ENCODE measurements around the gene GXYLT2.

GXYLT2 gene

DNA sequence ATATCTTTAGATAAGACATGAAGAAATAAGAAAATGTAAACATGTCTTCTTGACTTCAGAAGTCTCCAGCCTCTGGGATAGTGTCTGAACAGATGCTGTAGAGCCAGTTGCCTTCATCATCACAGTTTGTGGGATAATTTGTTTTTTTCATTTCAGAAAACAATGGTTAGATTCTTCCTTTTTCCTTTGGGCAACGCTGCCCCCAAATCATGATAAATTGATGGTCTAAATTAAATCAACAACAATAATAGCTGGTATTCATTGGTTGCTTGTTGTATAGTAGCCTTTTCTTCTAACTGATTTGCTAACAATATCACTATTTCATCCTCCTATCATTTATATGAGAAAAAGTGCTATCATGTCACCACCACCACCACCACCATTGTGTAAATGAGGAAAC lies 27.0 kb upstream of the GXYLT2 start:
- no peak overlapping the region for H3K9ac ChIP-seq (ENCODE audit: low read depth, low read length)
- no peak overlapping the region for H3K27ac ChIP-seq (ENCODE audit: low read length)
- H3K36me3 ChIP-seq (ENCODE audit: insufficient read depth, low read length), result no peaks in the 10 kb centered on the region
- H3K4me3 ChIP-seq (ENCODE audit: low read depth in 1 of 2, low read length in 2 of 2), result no peak overlapping the region
- no peak for DNase-seq
- no peaks in the 10 kb centered on the region for H3K9me3 ChIP-seq (ENCODE audit: insufficient read depth, low read length, severe bottlenecking)
- ATAC-seq (ENCODE audit: insufficient read depth, low read depth), result no peak
- no peak overlapping the region for H3K4me2 ChIP-seq (ENCODE audit: insufficient read depth, low read length)
- no peaks in the 10 kb centered on the region for H4K20me1 ChIP-seq (ENCODE audit: insufficient read depth, low read length)
- H3K4me1 ChIP-seq (ENCODE audit: insufficient read depth, low read length), result peaks cover 22% of the 10 kb centered on the region
- TF ChIP-seq EZH2 (IDR thresholded peaks at IDR 0.05; ENCODE audit: borderline replicate concordance, low read depth, low read length, severe bottlenecking) (no peak), CTCF (IDR thresholded peaks at IDR 0.05; ENCODE audit: borderline replicate concordance, extremely low read depth, low read length, poor library complexity, severe bottlenecking) (no peak)
- no peaks in the 10 kb centered on the region for H3K27me3 ChIP-seq (ENCODE audit: insufficient read depth, low read length, poor library complexity)
- no peak overlapping the region for H2AFZ ChIP-seq (ENCODE audit: low read depth, low read length)
- H3K79me2 ChIP-seq (ENCODE audit: insufficient read depth, low read length), result no peaks in the 10 kb centered on the region

- Histone ChIP-seq H3K36me3 (ENCODE audit: insufficient read depth, low read length) (no peaks in the 10 kb centered on the region), H3K27me3 (ENCODE audit: insufficient read depth, low read length, poor library complexity) (no peaks in the 10 kb centered on the region), H4K20me1 (ENCODE audit: insufficient read depth, low read length) (no peaks in the 10 kb centered on the region), H3K4me3 (ENCODE audit: low read depth in 1 of 2, low read length in 2 of 2) (no peak overlapping the region), H3K27ac (ENCODE audit: low read length) (peak overlapping the region; percentile 60; the same call in 1 of the 2 replicates), H3K9ac (ENCODE audit: low read depth, low read length) (peak overlapping the region; percentile 18; the same call in 1 of the 2 replicates), H3K4me2 (ENCODE audit: insufficient read depth, low read length) (peak overlapping the region; percentile 11), H3K79me2 (ENCODE audit: insufficient read depth, low read length) (no peaks in the 10 kb centered on the region), H3K9me3 (ENCODE audit: insufficient read depth, low read length, severe bottlenecking) (no peaks in the 10 kb centered on the region), H2AFZ (ENCODE audit: low read depth, low read length) (peak overlapping the region; percentile 58; the same call in 1 of the 2 replicates), H3K4me1 (ENCODE audit: insufficient read depth, low read length) (peaks cover 22% of the 10 kb centered on the region)
- no peak for DNase-seq
- no peak for TF ChIP-seq EZH2 (IDR thresholded peaks at IDR 0.05; ENCODE audit: borderline replicate concordance, low read depth, low read length, severe bottlenecking)
- TF ChIP-seq CTCF (IDR thresholded peaks at IDR 0.05; ENCODE audit: borderline replicate concordance, extremely low read depth, low read length, poor library complexity, severe bottlenecking), result no peak
- ATAC-seq (ENCODE audit: insufficient read depth, low read depth), result peak; percentile 67
Observed at GRCh38 chr3:72862314-72863090, 25.3 kb upstream of the GXYLT2 start.

- no peak for DNase-seq
- Histone ChIP-seq H3K27ac (ENCODE audit: low read length) (no peak overlapping the region), H3K27me3 (ENCODE audit: insufficient read depth, low read length, poor library complexity) (no peaks in the 10 kb centered on the region)
Observed at GRCh38 chr3:72872183-72872582, 15.7 kb upstream of the GXYLT2 start.

More at GRCh38 chr3:72872183-72872582, 15.7 kb upstream of the GXYLT2 start:
- Histone ChIP-seq H2AFZ (ENCODE audit: low read depth, low read length) (no peak overlapping the region), H3K9ac (ENCODE audit: low read depth, low read length) (no peak overlapping the region), H3K36me3 (ENCODE audit: insufficient read depth, low read length) (no peaks in the 10 kb centered on the region), H3K4me2 (ENCODE audit: insufficient read depth, low read length) (no peak overlapping the region), H3K79me2 (ENCODE audit: insufficient read depth, low read length) (no peaks in the 10 kb centered on the region), H3K9me3 (ENCODE audit: insufficient read depth, low read length, severe bottlenecking) (peaks cover 3% of the 10 kb centered on the region), H3K4me1 (ENCODE audit: insufficient read depth, low read length) (no peaks in the 10 kb centered on the region), H4K20me1 (ENCODE audit: insufficient read depth, low read length) (no peaks in the 10 kb centered on the region), H3K4me3 (ENCODE audit: low read depth in 1 of 2, low read length in 2 of 2) (no peak overlapping the region)
- TF ChIP-seq EZH2 (IDR thresholded peaks at IDR 0.05; ENCODE audit: borderline replicate concordance, low read depth, low read length, severe bottlenecking), result no peak
- no peak for TF ChIP-seq CTCF (IDR thresholded peaks at IDR 0.05; ENCODE audit: borderline replicate concordance, extremely low read depth, low read length, poor library complexity, severe bottlenecking)
- ATAC-seq (ENCODE audit: insufficient read depth, low read depth), result no peak

Data from DND-41 (cell line).